Esophagus muscularis mucosa (tissue), 3 donors: ENCODE measurements around the gene EMID1.

ENCODE experiments used
- POLR2A ChIP-seq: fragments of 450-650 bp; IDR thresholded peaks from one replicate; pipeline ENCODE4 v1.6.1; 2017; ENCODE audit warnings: antibody characterized with exemption, moderate library complexity, mild to moderate bottlenecking, low read depth
- TF ChIP-seq, protein P1 (sequence below), 3 experiments: fragments of 200-600 bp in 2 of 3; fragments of 450-650 bp in 1 of 3; sonication (generic) in 2 of 3; IDR thresholded peaks; one replicate each; pipeline ENCODE4 v1.5.1; 2017 to 2019; ENCODE audit warnings: antibody characterized with exemption in 3 of 3, mild to moderate bottlenecking in 2 of 3, moderate library complexity in 1 of 3

- TF ChIP-seq, protein P1, sequence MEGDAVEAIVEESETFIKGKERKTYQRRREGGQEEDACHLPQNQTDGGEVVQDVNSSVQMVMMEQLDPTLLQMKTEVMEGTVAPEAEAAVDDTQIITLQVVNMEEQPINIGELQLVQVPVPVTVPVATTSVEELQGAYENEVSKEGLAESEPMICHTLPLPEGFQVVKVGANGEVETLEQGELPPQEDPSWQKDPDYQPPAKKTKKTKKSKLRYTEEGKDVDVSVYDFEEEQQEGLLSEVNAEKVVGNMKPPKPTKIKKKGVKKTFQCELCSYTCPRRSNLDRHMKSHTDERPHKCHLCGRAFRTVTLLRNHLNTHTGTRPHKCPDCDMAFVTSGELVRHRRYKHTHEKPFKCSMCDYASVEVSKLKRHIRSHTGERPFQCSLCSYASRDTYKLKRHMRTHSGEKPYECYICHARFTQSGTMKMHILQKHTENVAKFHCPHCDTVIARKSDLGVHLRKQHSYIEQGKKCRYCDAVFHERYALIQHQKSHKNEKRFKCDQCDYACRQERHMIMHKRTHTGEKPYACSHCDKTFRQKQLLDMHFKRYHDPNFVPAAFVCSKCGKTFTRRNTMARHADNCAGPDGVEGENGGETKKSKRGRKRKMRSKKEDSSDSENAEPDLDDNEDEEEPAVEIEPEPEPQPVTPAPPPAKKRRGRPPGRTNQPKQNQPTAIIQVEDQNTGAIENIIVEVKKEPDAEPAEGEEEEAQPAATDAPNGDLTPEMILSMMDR (IDR thresholded peaks at IDR 0.05) = no peak
- TF ChIP-seq POLR2A = no peak
Observed at GRCh38 chr22:29155966-29156365, 49.7 kb upstream of the EMID1 start.
